ENCODE results near the gene CDV3.

GRCh38 chr3:133599280-133599679 lies 25.8 kb downstream of the CDV3 start:
- TF ChIP-seq, protein P1, sequence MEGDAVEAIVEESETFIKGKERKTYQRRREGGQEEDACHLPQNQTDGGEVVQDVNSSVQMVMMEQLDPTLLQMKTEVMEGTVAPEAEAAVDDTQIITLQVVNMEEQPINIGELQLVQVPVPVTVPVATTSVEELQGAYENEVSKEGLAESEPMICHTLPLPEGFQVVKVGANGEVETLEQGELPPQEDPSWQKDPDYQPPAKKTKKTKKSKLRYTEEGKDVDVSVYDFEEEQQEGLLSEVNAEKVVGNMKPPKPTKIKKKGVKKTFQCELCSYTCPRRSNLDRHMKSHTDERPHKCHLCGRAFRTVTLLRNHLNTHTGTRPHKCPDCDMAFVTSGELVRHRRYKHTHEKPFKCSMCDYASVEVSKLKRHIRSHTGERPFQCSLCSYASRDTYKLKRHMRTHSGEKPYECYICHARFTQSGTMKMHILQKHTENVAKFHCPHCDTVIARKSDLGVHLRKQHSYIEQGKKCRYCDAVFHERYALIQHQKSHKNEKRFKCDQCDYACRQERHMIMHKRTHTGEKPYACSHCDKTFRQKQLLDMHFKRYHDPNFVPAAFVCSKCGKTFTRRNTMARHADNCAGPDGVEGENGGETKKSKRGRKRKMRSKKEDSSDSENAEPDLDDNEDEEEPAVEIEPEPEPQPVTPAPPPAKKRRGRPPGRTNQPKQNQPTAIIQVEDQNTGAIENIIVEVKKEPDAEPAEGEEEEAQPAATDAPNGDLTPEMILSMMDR (conservative IDR thresholded peaks at IDR 0.05; ENCODE audit: low read depth, low read length): no peak
- TF ChIP-seq EZH2 (IDR thresholded peaks at IDR 0.05; ENCODE audit: low read length, unreplicated experiment) (no peak), EZH2phosphoT487 (IDR thresholded peaks at IDR 0.05; ENCODE audit: borderline replicate concordance, low read length) (no peak)

Measured in PC-3 (cell line).